Nephron (organoid): ENCODE measurements around the gene INS.

Experiments used
- H3K27ac Mint-ChIP-seq, 3 experiments: 2 replicates each; pipeline ENCODE4 v1.8.0; 2020; ENCODE audit warnings: mixed read lengths in 3 of 3, mild to moderate bottlenecking in 2 of 3, moderate library complexity in 1 of 3
- H3K27me3 Mint-ChIP-seq: 2 replicates; pipeline ENCODE4 v1.8.0; 2021; ENCODE audit warnings: low read depth, mild to moderate bottlenecking, moderate library complexity, mixed read lengths
- H3K36me3 Mint-ChIP-seq: 2 replicates; pipeline ENCODE4 v1.8.0; 2020; ENCODE audit warnings: low read depth, mixed read lengths
- H3K4me1 Mint-ChIP-seq: 2 replicates; pipeline ENCODE4 v1.8.0; 2020; ENCODE audit warnings: mixed read lengths
- H3K4me3 Mint-ChIP-seq, 3 experiments: 2 replicates each; pipeline ENCODE4 v1.8.0; 2020; ENCODE audit warnings: mild to moderate bottlenecking in 3 of 3, mixed read lengths in 3 of 3, moderate library complexity in 2 of 3
- H3K9me3 Mint-ChIP-seq: 2 replicates; pipeline ENCODE4 v1.8.0; 2020; ENCODE audit warnings: mixed read lengths
- TF ChIP-seq, protein P1 (sequence below), 3 experiments: fragments of 200-600 bp; sonication (generic); IDR thresholded peaks; one replicate each; pipeline ENCODE4 v1.5.0; 2021; ENCODE audit warnings: antibody characterized with exemption in 3 of 3; ENCODE audit not compliant: unreplicated experiment in 3 of 3

INS gene

GRCh38 chr11:2190657-2191471, 29.9 kb upstream of the INS start:
- Mint-ChIP-seq H3K36me3 (no peaks in the 10 kb centered on the region), H3K27me3 (peaks cover 11% of the 10 kb centered on the region), H3K4me3 (peak overlapping the region in 1 of 3 experiments; percentile 9), H3K9me3 (no peaks in the 10 kb centered on the region), H3K4me1 (peaks cover 12% of the 10 kb centered on the region), H3K27ac (peak overlapping the region; percentile 36 to 68 (median 57))
- TF ChIP-seq, protein P1, sequence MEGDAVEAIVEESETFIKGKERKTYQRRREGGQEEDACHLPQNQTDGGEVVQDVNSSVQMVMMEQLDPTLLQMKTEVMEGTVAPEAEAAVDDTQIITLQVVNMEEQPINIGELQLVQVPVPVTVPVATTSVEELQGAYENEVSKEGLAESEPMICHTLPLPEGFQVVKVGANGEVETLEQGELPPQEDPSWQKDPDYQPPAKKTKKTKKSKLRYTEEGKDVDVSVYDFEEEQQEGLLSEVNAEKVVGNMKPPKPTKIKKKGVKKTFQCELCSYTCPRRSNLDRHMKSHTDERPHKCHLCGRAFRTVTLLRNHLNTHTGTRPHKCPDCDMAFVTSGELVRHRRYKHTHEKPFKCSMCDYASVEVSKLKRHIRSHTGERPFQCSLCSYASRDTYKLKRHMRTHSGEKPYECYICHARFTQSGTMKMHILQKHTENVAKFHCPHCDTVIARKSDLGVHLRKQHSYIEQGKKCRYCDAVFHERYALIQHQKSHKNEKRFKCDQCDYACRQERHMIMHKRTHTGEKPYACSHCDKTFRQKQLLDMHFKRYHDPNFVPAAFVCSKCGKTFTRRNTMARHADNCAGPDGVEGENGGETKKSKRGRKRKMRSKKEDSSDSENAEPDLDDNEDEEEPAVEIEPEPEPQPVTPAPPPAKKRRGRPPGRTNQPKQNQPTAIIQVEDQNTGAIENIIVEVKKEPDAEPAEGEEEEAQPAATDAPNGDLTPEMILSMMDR (IDR thresholded peaks at IDR 0.05; ENCODE audit: unreplicated experiment in 3 of 3), result no peak

- Mint-ChIP-seq H3K4me1 (peaks cover 12% of the 10 kb centered on the region), H3K27me3 (peaks cover 11% of the 10 kb centered on the region), H3K9me3 (no peaks in the 10 kb centered on the region), H3K27ac (peak overlapping the region; percentile 36 to 68 (median 57)), H3K36me3 (no peaks in the 10 kb centered on the region), H3K4me3 (no peak overlapping the region)
- TF ChIP-seq, protein P1 (IDR thresholded peaks at IDR 0.05; ENCODE audit: unreplicated experiment in 3 of 3), result no peak
Measured at GRCh38 chr11:2189938-2190656, 29.1 kb upstream of the INS start.

GRCh38 chr11:2188745-2189144, 27.7 kb upstream of the INS start:
- no peaks in the 10 kb centered on the region for H3K9me3 Mint-ChIP-seq
- no peaks in the 10 kb centered on the region for H3K36me3 Mint-ChIP-seq
- H3K27ac Mint-ChIP-seq, result no peak overlapping the region

DNA sequence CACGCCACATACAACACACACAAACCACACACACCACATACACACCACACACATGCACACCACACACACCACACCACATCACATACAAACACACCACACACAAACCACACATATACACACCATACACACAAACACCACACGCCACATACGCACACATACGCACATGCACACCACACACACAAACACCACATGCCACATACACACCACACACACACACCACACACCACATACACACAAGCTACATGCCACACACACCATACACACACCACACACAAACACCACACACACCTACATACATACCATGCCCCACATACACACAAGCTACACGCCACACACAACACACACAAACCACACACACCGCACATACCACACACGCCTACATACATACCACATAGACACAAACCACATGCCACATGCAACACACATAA, 26.3 kb upstream of the INS start:
- H3K27me3 Mint-ChIP-seq, result peaks cover 12% of the 10 kb centered on the region
- no peak overlapping the region for H3K27ac Mint-ChIP-seq
- H3K36me3 Mint-ChIP-seq, result no peaks in the 10 kb centered on the region
- TF ChIP-seq, protein P1 (IDR thresholded peaks at IDR 0.05; ENCODE audit: unreplicated experiment in 3 of 3), result no peak
- H3K4me1 Mint-ChIP-seq, result peaks cover 12% of the 10 kb centered on the region
- no peaks in the 10 kb centered on the region for H3K9me3 Mint-ChIP-seq
- H3K4me3 Mint-ChIP-seq, result no peak overlapping the region

More at GRCh38 chr11:2188745-2189144, 27.7 kb upstream of the INS start:
- no peak overlapping the region for H3K4me3 Mint-ChIP-seq
- peaks cover 12% of the 10 kb centered on the region for H3K4me1 Mint-ChIP-seq
- H3K27me3 Mint-ChIP-seq, result peaks cover 15% of the 10 kb centered on the region
- TF ChIP-seq, protein P1 (IDR thresholded peaks at IDR 0.05; ENCODE audit: unreplicated experiment in 3 of 3), result no peak

DNA sequence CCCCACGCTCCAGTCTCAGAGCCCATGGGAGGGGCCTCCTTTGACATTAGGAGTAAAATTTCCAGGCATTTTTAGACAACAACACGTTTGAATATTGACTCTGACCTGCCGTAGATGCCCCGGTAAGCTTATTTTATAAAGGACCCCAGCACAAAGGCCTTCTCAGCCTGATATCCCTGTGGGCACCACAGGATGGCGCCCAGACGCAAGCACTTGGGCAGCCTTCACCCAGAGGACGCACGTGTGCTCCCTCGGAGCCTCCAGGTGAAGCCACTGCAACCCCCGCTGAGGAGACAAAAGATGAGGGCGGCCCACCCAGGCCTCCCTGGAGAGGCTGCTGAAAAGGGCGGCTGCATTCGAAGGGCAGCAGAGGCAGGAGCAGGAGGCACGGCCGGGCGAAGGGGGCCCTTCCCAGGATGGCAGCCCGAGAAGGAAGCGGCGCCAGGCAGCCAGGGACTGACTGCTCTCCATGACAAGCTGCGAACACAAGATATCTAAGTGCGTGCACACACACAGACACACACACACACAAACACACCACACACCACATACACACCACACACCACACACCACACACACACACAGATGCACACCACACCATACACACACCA, 25.8 kb upstream of the INS start:
- H3K9me3 Mint-ChIP-seq, result no peaks in the 10 kb centered on the region
- no peak overlapping the region for H3K27ac Mint-ChIP-seq
- no peak overlapping the region for H3K4me3 Mint-ChIP-seq
- peaks cover 12% of the 10 kb centered on the region for H3K27me3 Mint-ChIP-seq
- no peaks in the 10 kb centered on the region for H3K36me3 Mint-ChIP-seq
- peaks cover 12% of the 10 kb centered on the region for H3K4me1 Mint-ChIP-seq
- TF ChIP-seq, protein P1 (IDR thresholded peaks at IDR 0.05; ENCODE audit: unreplicated experiment in 3 of 3), result peak; percentile 41 to 61 (median 56)
